Stomach (tissue), 4 donors: ENCODE measurements around the gene IRF4.

ENCODE experiments used
- CTCF ChIP-seq, 7 experiments: fragments of 450-650 bp in 4 of 7; fragments of 200-600 bp in 3 of 7; sonication (generic) in 3 of 7; IDR thresholded peaks; one replicate each; pipeline ENCODE4 v1.5.1; 2016 to 2019; ENCODE audit warnings: antibody characterized with exemption in 7 of 7, control low read depth in 2 of 7, mild to moderate bottlenecking in 1 of 7
- POLR2A ChIP-seq, 4 donors: fragments of 450-650 bp; IDR thresholded peaks; one replicate each; pipeline ENCODE4 v1.6.1; 2016; ENCODE audit warnings: antibody characterized with exemption in 4 of 4, control low read depth in 2 of 4, mild to moderate bottlenecking in 1 of 4, moderate library complexity in 1 of 4
- POLR2AphosphoS5 ChIP-seq, 3 donors: sonication (generic); formaldehyde crosslinking; IDR thresholded peaks; one replicate each; pipeline ENCODE4 v1.6.1; 2016; ENCODE audit warnings: antibody characterized with exemption in 3 of 3

- TF ChIP-seq POLR2A (IDR thresholded peaks at IDR 0.05) (no peak), CTCF (IDR thresholded peaks at IDR 0.05) (no peak), POLR2AphosphoS5 (IDR thresholded peaks at IDR 0.05) (no peak)
These were observed 55.1 kb downstream of the IRF4 start for GRCh38 chr6:446418-447366.
